HepG2 (cell line): ENCODE measurements around the gene AKAP1. TPM values are rescaled to one million over a fixed set of nuclear protein-coding genes. Genes with fewer than 3 reads are reported as not detected.
A peak's percentile ranks its signal among the peaks of the same experiment; 100 is the strongest.

ENCODE experiments used
- ATAC-seq: fragments of 200-7000 bp; cut with Tn5 transposase; 3 replicates; pipeline ENCODE4 v1.9.1; 2020; ENCODE audit warnings: mild to moderate bottlenecking, moderate library complexity
- BruUV-seq: library from RNA; stranded (reverse); fragments of 400-500 nt; replicated peaks from 2 replicates; lab custom pipeline; 2021; lab: Mats Ljungman, UMichigan
- CTCF ChIA-PET: fragments of 300-600 bp; formaldehyde crosslinking; extraction: SDS; loops from one replicate; lab custom pipeline; 2021; ENCODE audit warnings: low total read pairs, inconsistent platforms, low intra/inter-chr PET ratio; lab: Yijun Ruan, JAX
- POLR2A ChIA-PET: fragments of 350-600 bp; sonication (Branson Sonifier 250); formaldehyde crosslinking; loops from one replicate; lab custom pipeline; 2020; ENCODE audit warnings: antibody characterized with exemption, inconsistent platforms; lab: Yijun Ruan, JAX
- DNase-seq: peaks from one replicate; pipeline ENCODE4 v3.0.0-alpha.2; 2015; ENCODE audit warnings: low spot score
- FAIRE-seq: peaks from 3 replicates; lab custom pipeline; 2011; peaks lifted over from hg19 to GRCh38; lab: Jason Lieb, UNC
- H2AFZ ChIP-seq: one replicate; pipeline ENCODE4 v1.6.1; 2011; ENCODE audit warnings: low read length, inconsistent platforms
- H3K27ac ChIP-seq: fragments of 300-600 bp; 3 replicates; pipeline ENCODE4 v1.8.0; 2011; ENCODE audit warnings: mixed run types, mild to moderate bottlenecking, mixed read lengths, low read length, inconsistent platforms; ENCODE audit not compliant: insufficient read depth; ENCODE audit errors: extremely low read length
- H3K27me3 ChIP-seq, 2 experiments: fragments of 200-600 bp in 1 of 2; 2 replicates in 1 of 2; 3 replicates in 1 of 2; pipeline versions ENCODE4 v1.6.0 to v1.8.0; 2011; ENCODE audit warnings: low read length in 2 of 2, mild to moderate bottlenecking in 2 of 2, moderate library complexity in 2 of 2, inconsistent platforms in 1 of 2; ENCODE audit not compliant: insufficient read depth in 2 of 2, control insufficient read depth in 1 of 2
- H3K36me3 ChIP-seq, 2 experiments: fragments of 200-600 bp in 1 of 2; replicated peaks in 1 of 2; 2 replicates in 1 of 2; 3 replicates in 1 of 2; pipeline versions ENCODE4 v1.5.1 to v1.8.0; 2011; ENCODE audit warnings: low read length in 2 of 2, inconsistent platforms in 1 of 2; ENCODE audit not compliant: insufficient read depth in 2 of 2, control insufficient read depth in 1 of 2
- H3K4me1 ChIP-seq: 2 replicates; pipeline ENCODE4 v1.5.1; 2012; ENCODE audit warnings: low read length, inconsistent platforms; ENCODE audit not compliant: insufficient read depth
- H3K4me2 ChIP-seq: 2 replicates; pipeline ENCODE4 v1.6.0; 2011; ENCODE audit warnings: low read depth, low read length, inconsistent platforms
- H3K4me3 ChIP-seq, 3 experiments: fragments of 200-600 bp in 1 of 3; sonication (generic), shearing (Covaris generic) in 1 of 3; replicated peaks in 1 of 3; 2 replicates each; pipeline ENCODE4 v1.5.1; 2011 to 2016; ENCODE audit warnings: low read length in 3 of 3, inconsistent platforms in 2 of 3, low read depth in 2 of 3, mild to moderate bottlenecking in 2 of 3, control low read depth in 1 of 3, mixed read lengths in 1 of 3; ENCODE audit not compliant: insufficient read depth in 1 of 3
- H3K79me2 ChIP-seq: one replicate; pipeline ENCODE4 v1.6.1; 2011; ENCODE audit warnings: low read length, inconsistent platforms; ENCODE audit not compliant: insufficient read depth
- H3K9ac ChIP-seq: 2 replicates; pipeline ENCODE4 v1.6.0; 2011; ENCODE audit warnings: mild to moderate bottlenecking, low read depth, low read length, inconsistent platforms; ENCODE audit not compliant: insufficient read depth
- H3K9me3 ChIP-seq: 2 replicates; pipeline ENCODE4 v1.5.1; 2012; ENCODE audit warnings: mild to moderate bottlenecking, low read length
- H4K20me1 ChIP-seq: 2 replicates; pipeline ENCODE4 v1.6.0; 2011; ENCODE audit warnings: inconsistent platforms, mild to moderate bottlenecking, low read length, moderate library complexity; ENCODE audit not compliant: insufficient read depth
- HHEX ChIP-seq: IDR thresholded peaks from 2 replicates; pipeline ENCODE4 v1.6.1; 2016; ENCODE audit warnings: control low read depth
- HOXA9 ChIP-seq: sonication (generic); formaldehyde crosslinking; IDR thresholded peaks from 2 replicates; pipeline ENCODE4 v1.8.1; 2022; ENCODE audit warnings: missing genetic modification reagents, mild to moderate bottlenecking, moderate library complexity, borderline replicate concordance
- ISX ChIP-seq: sonication (generic); formaldehyde crosslinking; conservative IDR thresholded peaks from 2 replicates; pipeline ENCODE4 v1.5.0; 2020; ENCODE audit warnings: missing genetic modification reagents
- MAFF ChIP-seq: IDR thresholded peaks from 2 replicates; pipeline ENCODE4 v1.6.1; 2011; ENCODE audit warnings: low read depth, low read length, improper control_type of control experiment
- MED1 ChIP-seq: sonication (generic); formaldehyde crosslinking; IDR thresholded peaks from 2 replicates; pipeline ENCODE4 v1.4.0; 2020; ENCODE audit warnings: missing genetic modification reagents
- MXD1 ChIP-seq: sonication (generic); formaldehyde crosslinking; IDR thresholded peaks from 2 replicates; pipeline ENCODE4 v1.4.0; 2020; ENCODE audit warnings: mild to moderate bottlenecking, missing genetic modification reagents
- POLR2A ChIP-seq, 2 experiments: IDR thresholded peaks; 2 replicates each; pipeline ENCODE4 v1.6.1; 2011; ENCODE audit warnings: low read depth in 2 of 2, low read length in 2 of 2, mild to moderate bottlenecking in 1 of 2, moderate library complexity in 1 of 2; ENCODE audit not compliant: insufficient read depth in 1 of 2
- RFXAP ChIP-seq: sonication (generic); formaldehyde crosslinking; IDR thresholded peaks from 2 replicates; pipeline ENCODE4 v1.4.0; 2020; ENCODE audit warnings: missing genetic modification reagents, borderline replicate concordance
- RXRB ChIP-seq: IDR thresholded peaks from 2 replicates; pipeline ENCODE4 v1.6.1; 2016; ENCODE audit warnings: borderline replicate concordance, missing genetic modification reagents, missing compliant biosample characterization
- UBTF ChIP-seq: sonication (generic); formaldehyde crosslinking; IDR thresholded peaks from 2 replicates; pipeline ENCODE4 v1.4.0; 2020; ENCODE audit warnings: mild to moderate bottlenecking, missing genetic modification reagents
- YEATS4 ChIP-seq: sonication (generic); formaldehyde crosslinking; IDR thresholded peaks from 2 replicates; pipeline ENCODE4 v1.4.0; 2020; ENCODE audit warnings: missing genetic modification reagents, borderline replicate concordance
- ZNF431 ChIP-seq: sonication (generic); formaldehyde crosslinking; IDR thresholded peaks from 2 replicates; pipeline ENCODE4 v1.9.0; 2022; ENCODE audit warnings: missing genetic modification reagents, low read depth, mild to moderate bottlenecking, borderline replicate concordance
- ZNF552 ChIP-seq: sonication (generic); formaldehyde crosslinking; IDR thresholded peaks from 2 replicates; pipeline ENCODE4 v1.9.0; 2022; ENCODE audit warnings: missing genetic modification reagents, mild to moderate bottlenecking, borderline replicate concordance
- ZNF615 ChIP-seq: sonication (generic); formaldehyde crosslinking; IDR thresholded peaks from 2 replicates; pipeline ENCODE4 v1.5.0; 2020; ENCODE audit warnings: mild to moderate bottlenecking, missing genetic modification reagents, borderline replicate concordance
- WGBS: methylation state at CpG from one replicate; pipeline ENCODE4 v1.1.6; 2017; ENCODE audit warnings: low lambda C conversion rate; 5-methylcytosine and 5-hydroxymethylcytosine counted together
- in situ Hi-C: cut with HindIII; loops from 2 replicates; pipeline ENCODE4 v1.10.0; 2017; ENCODE audit warnings: low pct_unique_long_range_greater_than_20kb; ENCODE audit not compliant: extremely low pct_ligation_motif_present
- intact Hi-C: fragments of 100-400 bp; cut with micrococcal nuclease; formaldehyde crosslinking; loops from one replicate; pipeline ENCODE4 v1.10.0; 2022; ENCODE audit not compliant: unreplicated experiment
- polyA plus RNA-seq, 8 experiments: library from polyadenylated mRNA; depleted of rRNA in 3 of 8; stranded (reverse) in 7 of 8; unstranded in 1 of 8; fragments of >200 nt; fragmentation: Illumina TruSeq in 4 of 8; extraction: Trizol in 4 of 8; gene quantifications; 2 replicates each; pipeline versions ENCODE4 v1.2.1 to v1.2.3, GENCODE V29; 2011 to 2016; ENCODE audit warnings: low read depth in 4 of 8, missing spikeins in 1 of 8, mixed read lengths in 1 of 8; ENCODE audit not compliant: insufficient read depth in 1 of 8
- total RNA-seq, 5 experiments: library from RNA; depleted of rRNA; stranded (reverse); fragments of >200 nt; fragmentation: Illumina TruSeq; extraction: Trizol; gene quantifications; 2 replicates each; pipeline ENCODE4 v1.2.3, GENCODE V29; 2016; ENCODE audit warnings: low read depth in 1 of 5
- TF ChIP-seq, protein P1 (sequence below): sonication (generic); formaldehyde crosslinking; conservative IDR thresholded peaks from 2 replicates; pipeline ENCODE4 v1.4.0; 2020; ENCODE audit warnings: missing genetic modification reagents
- TF ChIP-seq, protein P2 (sequence below): IDR thresholded peaks from 2 replicates; pipeline ENCODE4 v1.6.1; 2016; ENCODE audit warnings: low read depth, borderline replicate concordance

AKAP1 gene
- total and polyA plus RNA-seq, 2 of the 13 experiments (the other 11 are each of a cell fraction or from before 2014, with no cell fraction given), result 101 to 131 TPM

GRCh38 chr17:57158795-57159194 lies 73.7 kb downstream of the AKAP1 start:
- no peak overlapping the region for H3K9ac ChIP-seq
- intact Hi-C loops (no loop called here), in situ Hi-C loops (no loop called here)
- H3K4me1 ChIP-seq, result no peaks in the 10 kb centered on the region
- DNase-seq, result no peak
- peaks cover 0 to 16% of the 10 kb centered on the region in 2 experiments; a peak in 2 of 5 replicates for H3K27me3 ChIP-seq
- H3K27ac ChIP-seq, result no peak overlapping the region
- H3K9me3 ChIP-seq, result no peaks in the 10 kb centered on the region
- no peak for FAIRE-seq
- 0% methylated on average over 1 of the region's 1 CpG for WGBS
- ChIA-PET POLR2A (no interaction called here), CTCF (no interaction called here)
- BruUV-seq, result no TSS peak
- H3K4me3 ChIP-seq, result no peak overlapping the region
- H3K79me2 ChIP-seq, result no peaks in the 10 kb centered on the region
- no peak for ATAC-seq
- TF ChIP-seq MED1 (no peak), MXD1 (CRISPR knock-in tag) (no peak), YEATS4 (no peak), ISX (CRISPR knock-in tag) (no peak), RFXAP (no peak), HOXA9 (CRISPR knock-in tag) (no peak), ZNF552 (CRISPR knock-in tag) (no peak)
- no peak overlapping the region for H2AFZ ChIP-seq
- no peaks in the 10 kb centered on the region for H4K20me1 ChIP-seq
- no peak overlapping the region for H3K4me2 ChIP-seq
- no peaks in the 10 kb centered on the region for H3K36me3 ChIP-seq

GRCh38 chr17:57160624-57161023 lies 75.6 kb downstream of the AKAP1 start:
- no peak overlapping the region for H3K27ac ChIP-seq
- no peaks in the 10 kb centered on the region for H3K36me3 ChIP-seq
- no peaks in the 10 kb centered on the region for H4K20me1 ChIP-seq
- in situ Hi-C loops (no loop called here), intact Hi-C loops (no loop called here)
- ATAC-seq (no peak), DNase-seq (no peak), FAIRE-seq (no peak)
- WGBS, result 65% methylated on average over 3 of the region's 3 CpGs
- CTCF ChIA-PET, result no interaction called here
- H2AFZ ChIP-seq, result no peak overlapping the region
- H3K4me1 ChIP-seq, result no peaks in the 10 kb centered on the region
- BruUV-seq, result no TSS peak
- no peak overlapping the region for H3K4me3 ChIP-seq
- no peak overlapping the region for H3K4me2 ChIP-seq
- H3K9ac ChIP-seq, result no peak overlapping the region
- no peaks in the 10 kb centered on the region for H3K27me3 ChIP-seq
- H3K9me3 ChIP-seq, result no peaks in the 10 kb centered on the region
- POLR2A ChIA-PET, result no interaction called here
- no peaks in the 10 kb centered on the region for H3K79me2 ChIP-seq
- TF ChIP-seq UBTF (CRISPR knock-in tag) (no peak), HHEX (CRISPR knock-in tag) (no peak), MAFF (peak; percentile 55), ZNF431 (CRISPR knock-in tag) (no peak), RXRB (CRISPR knock-in tag) (no peak), ZNF615 (CRISPR knock-in tag) (no peak), POLR2A (IDR thresholded peaks at IDR 0.05; ENCODE audit: insufficient read depth in 1 of 2, low read depth in 2 of 2, low read length in 2 of 2) (no peak)
- TF ChIP-seq, protein P1, sequence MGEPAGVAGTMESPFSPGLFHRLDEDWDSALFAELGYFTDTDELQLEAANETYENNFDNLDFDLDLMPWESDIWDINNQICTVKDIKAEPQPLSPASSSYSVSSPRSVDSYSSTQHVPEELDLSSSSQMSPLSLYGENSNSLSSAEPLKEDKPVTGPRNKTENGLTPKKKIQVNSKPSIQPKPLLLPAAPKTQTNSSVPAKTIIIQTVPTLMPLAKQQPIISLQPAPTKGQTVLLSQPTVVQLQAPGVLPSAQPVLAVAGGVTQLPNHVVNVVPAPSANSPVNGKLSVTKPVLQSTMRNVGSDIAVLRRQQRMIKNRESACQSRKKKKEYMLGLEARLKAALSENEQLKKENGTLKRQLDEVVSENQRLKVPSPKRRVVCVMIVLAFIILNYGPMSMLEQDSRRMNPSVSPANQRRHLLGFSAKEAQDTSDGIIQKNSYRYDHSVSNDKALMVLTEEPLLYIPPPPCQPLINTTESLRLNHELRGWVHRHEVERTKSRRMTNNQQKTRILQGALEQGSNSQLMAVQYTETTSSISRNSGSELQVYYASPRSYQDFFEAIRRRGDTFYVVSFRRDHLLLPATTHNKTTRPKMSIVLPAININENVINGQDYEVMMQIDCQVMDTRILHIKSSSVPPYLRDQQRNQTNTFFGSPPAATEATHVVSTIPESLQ (CRISPR knock-in tag), result no peak
- TF ChIP-seq, protein P2, sequence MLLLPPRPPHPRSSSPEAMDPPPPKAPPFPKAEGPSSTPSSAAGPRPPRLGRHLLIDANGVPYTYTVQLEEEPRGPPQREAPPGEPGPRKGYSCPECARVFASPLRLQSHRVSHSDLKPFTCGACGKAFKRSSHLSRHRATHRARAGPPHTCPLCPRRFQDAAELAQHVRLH (CRISPR knock-in tag), result no peak
